Naive thymus-derived CD4-positive, alpha-beta T cell (primary cell): ENCODE results near the gene KRT32. TPM values are rescaled to one million over a fixed set of nuclear protein-coding genes. Genes with fewer than 3 reads are reported as not detected.

Source experiments
- ATAC-seq: fragments of 150-1000 bp; cut with Tn5 transposase; 2 replicates; pipeline ENCODE4 v1.10.0; 2021; ENCODE audit warnings: mild to moderate bottlenecking, moderate library complexity
- CTCF ChIA-PET: fragments of 350-600 bp; sonication (Branson Sonifier 250); formaldehyde crosslinking; loops from one replicate; lab custom pipeline; 2021; ENCODE audit warnings: antibody characterized with exemption; lab: Charles Lee
- POLR2A ChIA-PET: fragments of 350-600 bp; sonication (Branson Sonifier 250); formaldehyde crosslinking; loops from one replicate; lab custom pipeline; 2021; ENCODE audit warnings: antibody characterized with exemption, inconsistent platforms; lab: Charles Lee
- DNase-seq, 9 donors: peaks; one replicate each; pipeline versions ENCODE4 v3.0.0 to v3.0.0-alpha.2; 2020 to 2022; ENCODE audit warnings: mixed read lengths in 1 of 9
- H3K27ac ChIP-seq: one replicate; pipeline ENCODE4 v1.7.0; 2013; ENCODE audit warnings: mild to moderate bottlenecking, low read depth, low read length, moderate library complexity
- H3K27me3 ChIP-seq, 2 donors: one replicate each; pipeline ENCODE4 v1.7.0; 2013; ENCODE audit warnings: low read length in 2 of 2, mild to moderate bottlenecking in 2 of 2, moderate library complexity in 2 of 2; ENCODE audit not compliant: control insufficient read depth in 2 of 2, insufficient read depth in 2 of 2
- H3K36me3 ChIP-seq, 3 experiments: 1 replicate in 2 of 3; 2 replicates in 1 of 3; pipeline ENCODE4 v1.7.0; 2013; ENCODE audit warnings: low read length in 3 of 3, mild to moderate bottlenecking in 3 of 3, moderate library complexity in 1 of 3; ENCODE audit not compliant: insufficient read depth in 3 of 3, control insufficient read depth in 2 of 3
- H3K4me1 ChIP-seq, 2 donors: one replicate each; pipeline ENCODE4 v1.7.0; 2013; ENCODE audit warnings: low read length in 2 of 2, mild to moderate bottlenecking in 2 of 2, moderate library complexity in 1 of 2; ENCODE audit not compliant: control insufficient read depth in 2 of 2, insufficient read depth in 2 of 2
- H3K4me3 ChIP-seq: 2 replicates; pipeline ENCODE4 v1.7.0; 2013; ENCODE audit warnings: mild to moderate bottlenecking, low read length
- H3K9me3 ChIP-seq, 3 experiments: 1 replicate in 2 of 3; 2 replicates in 1 of 3; pipeline ENCODE4 v1.7.0; 2013; ENCODE audit warnings: low read length in 3 of 3; ENCODE audit not compliant: control insufficient read depth in 2 of 3
- H3K27ac Mint-ChIP-seq, 9 donors: one replicate each; pipeline ENCODE4 v1.8.0; 2020 to 2022; ENCODE audit warnings: mixed read lengths in 9 of 9, mild to moderate bottlenecking in 8 of 9, moderate library complexity in 5 of 9, inconsistent platforms in 2 of 9
- H3K27me3 Mint-ChIP-seq, 5 donors: one replicate each; pipeline ENCODE4 v1.8.0; 2021 to 2022; ENCODE audit warnings: mixed read lengths in 5 of 5, mild to moderate bottlenecking in 1 of 5
- H3K36me3 Mint-ChIP-seq, 5 donors: one replicate each; pipeline ENCODE4 v1.8.0; 2020 to 2022; ENCODE audit warnings: mixed read lengths in 5 of 5, mild to moderate bottlenecking in 3 of 5, inconsistent platforms in 1 of 5
- H3K4me1 Mint-ChIP-seq, 7 donors: one replicate each; pipeline ENCODE4 v1.8.0; 2020 to 2022; ENCODE audit warnings: mixed read lengths in 7 of 7, mild to moderate bottlenecking in 3 of 7, inconsistent platforms in 1 of 7
- H3K4me3 Mint-ChIP-seq, 10 donors: one replicate each; pipeline ENCODE4 v1.8.0; 2020 to 2022; ENCODE audit warnings: mild to moderate bottlenecking in 10 of 10, mixed read lengths in 10 of 10, moderate library complexity in 6 of 10, inconsistent platforms in 2 of 10
- H3K9me3 Mint-ChIP-seq, 11 donors: one replicate each; pipeline ENCODE4 v1.8.0; 2020 to 2022; ENCODE audit warnings: mixed read lengths in 11 of 11, mild to moderate bottlenecking in 4 of 11, inconsistent platforms in 1 of 11, moderate library complexity in 1 of 11
- intact Hi-C, 2 donors: fragments of 100-400 bp; cut with micrococcal nuclease; formaldehyde crosslinking; loops; one replicate each; pipeline ENCODE4 v1.15.1; 2023
- polyA plus RNA-seq, 2 donors: library from polyadenylated mRNA; unstranded; fragments of 300-500 nt; fragmentation: Illumina TruSeq; gene quantifications; one replicate each; pipeline ENCODE4 v1.2.3, GENCODE V29; 2021
- total RNA-seq, 6 experiments: library from RNA in 5 of 6; stranded (reverse) in 5 of 6; gene quantifications; 1 replicate in 5 of 6; 2 replicates in 1 of 6; pipeline ENCODE4 v1.2.3 and lab custom pipeline; 2021 to 2026

Gene KRT32
- total and polyA plus RNA-seq, 7 experiments from 2014 or later = not detected

DNA sequence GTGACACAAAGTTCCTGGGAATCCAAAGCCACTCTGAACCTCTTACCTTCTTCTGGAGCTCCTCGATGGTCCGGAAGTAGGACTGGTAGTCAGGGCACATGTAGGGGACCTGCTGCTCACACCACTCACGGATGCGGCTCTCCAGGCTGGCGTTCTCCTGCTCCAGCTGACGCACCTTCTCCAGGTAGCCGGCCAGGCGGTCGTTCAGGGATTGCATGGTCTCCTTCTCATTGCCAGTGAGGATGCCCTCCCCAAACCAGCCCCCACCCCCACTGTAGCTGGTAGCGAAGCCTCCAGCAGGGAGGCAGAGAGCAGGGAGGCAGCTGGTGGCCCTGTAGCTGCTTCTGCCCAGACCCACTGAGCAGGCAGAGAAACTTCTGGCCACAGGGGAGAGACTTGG is 13.4 kb upstream of the KRT32 start:
- ATAC-seq = no peak
- Mint-ChIP-seq H3K27ac (no peak overlapping the region), H3K4me3 (no peak overlapping the region), H3K4me1 (no peaks in the 10 kb centered on the region), H3K27me3 (peaks cover 0 to 2% (median 0%) of the 10 kb centered on the region in 5 donors), H3K36me3 (no peaks in the 10 kb centered on the region), H3K9me3 (peaks cover 0 to 1% (median 0%) of the 10 kb centered on the region in 11 donors)
- no peak overlapping the region for H3K4me3 ChIP-seq
- intact Hi-C loops = no loop called here
- DNase-seq = no peak
- no peaks in the 10 kb centered on the region for H3K4me1 ChIP-seq
- no peaks in the 10 kb centered on the region for H3K27me3 ChIP-seq
- ChIA-PET POLR2A (no interaction called here), CTCF (no interaction called here)
- no peaks in the 10 kb centered on the region for H3K36me3 ChIP-seq
- no peaks in the 10 kb centered on the region for H3K9me3 ChIP-seq
- no peak overlapping the region for H3K27ac ChIP-seq

DNA sequence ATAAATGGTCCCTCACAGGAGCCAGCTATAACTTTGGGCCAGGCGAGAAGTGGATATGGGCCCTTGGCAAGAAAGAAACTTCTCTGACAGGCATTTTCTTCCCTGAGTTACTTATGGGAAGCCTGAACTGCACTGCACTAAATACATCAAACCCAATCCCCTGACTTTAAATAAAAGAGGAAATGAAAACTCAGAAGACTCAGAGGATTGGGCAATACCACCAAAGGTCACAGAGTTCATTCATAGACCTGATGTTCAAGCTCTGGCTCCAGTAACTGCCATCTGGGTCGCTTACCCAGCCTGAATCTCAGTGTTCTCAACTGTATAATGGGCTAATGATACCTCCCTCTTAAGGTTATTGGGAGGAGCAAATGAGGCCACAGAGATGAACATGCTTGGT is 12.9 kb upstream of the KRT32 start:
- H3K36me3 ChIP-seq = no peaks in the 10 kb centered on the region
- CTCF ChIA-PET = no interaction called here
- no peak for DNase-seq
- POLR2A ChIA-PET = no interaction called here
- intact Hi-C loops = no loop called here
- no peak for ATAC-seq
- H3K27me3 ChIP-seq = no peaks in the 10 kb centered on the region
- Mint-ChIP-seq H3K4me1 (no peaks in the 10 kb centered on the region), H3K9me3 (peaks cover 0 to 1% (median 0%) of the 10 kb centered on the region in 11 donors), H3K27ac (peak overlapping the region in 2 of 9 donors; percentile 16 to 19), H3K4me3 (no peak overlapping the region), H3K27me3 (peaks cover 0 to 2% (median 0%) of the 10 kb centered on the region in 5 donors), H3K36me3 (no peaks in the 10 kb centered on the region)
- no peaks in the 10 kb centered on the region for H3K4me1 ChIP-seq
- H3K9me3 ChIP-seq = no peaks in the 10 kb centered on the region
- no peak overlapping the region for H3K4me3 ChIP-seq
- no peak overlapping the region for H3K27ac ChIP-seq

DNA sequence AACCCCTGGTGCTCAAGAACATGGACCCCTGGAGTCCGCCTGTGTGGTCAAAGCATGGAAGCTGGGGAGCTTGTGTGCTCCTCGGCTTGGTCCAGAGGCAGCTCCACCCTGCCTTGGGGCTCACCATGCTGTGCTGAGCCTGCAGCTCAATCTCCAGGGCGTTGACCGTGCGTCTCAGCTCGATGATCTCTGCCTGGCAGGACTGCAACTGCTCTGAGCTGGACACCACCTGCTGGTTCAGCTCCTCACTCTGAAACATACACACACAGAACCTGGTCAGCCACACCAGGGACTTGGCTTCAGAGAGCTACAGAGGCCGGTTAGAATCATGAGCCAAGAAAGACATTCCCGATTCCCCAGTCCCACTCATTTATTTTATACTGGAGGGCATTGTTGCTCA is 11.1 kb upstream of the KRT32 start:
- POLR2A ChIA-PET = no interaction called here
- no peak for ATAC-seq
- H3K4me1 Mint-ChIP-seq = no peaks in the 10 kb centered on the region
- H3K27ac ChIP-seq = no peak overlapping the region
- H3K4me3 ChIP-seq = no peak overlapping the region
- CTCF ChIA-PET = interaction anchor here (0.8 to 1.2 kb wide), 2 partner anchors 27 to 155 kb away, joined by 3 read pairs; partner anchors contain the start of gene KRT13
- H3K36me3 Mint-ChIP-seq = no peaks in the 10 kb centered on the region
- no peak for DNase-seq
- H3K9me3 Mint-ChIP-seq = peaks cover 0 to 6% (median 0%) of the 10 kb centered on the region in 11 donors
- no peaks in the 10 kb centered on the region for H3K9me3 ChIP-seq
- H3K27ac Mint-ChIP-seq = no peak overlapping the region
- no peaks in the 10 kb centered on the region for H3K36me3 ChIP-seq
- peaks cover 0 to 3% (median 0%) of the 10 kb centered on the region in 5 donors for H3K27me3 Mint-ChIP-seq
- no peaks in the 10 kb centered on the region for H3K4me1 ChIP-seq
- intact Hi-C loops = no loop called here
- H3K4me3 Mint-ChIP-seq = no peak overlapping the region
- H3K27me3 ChIP-seq = no peaks in the 10 kb centered on the region

DNA sequence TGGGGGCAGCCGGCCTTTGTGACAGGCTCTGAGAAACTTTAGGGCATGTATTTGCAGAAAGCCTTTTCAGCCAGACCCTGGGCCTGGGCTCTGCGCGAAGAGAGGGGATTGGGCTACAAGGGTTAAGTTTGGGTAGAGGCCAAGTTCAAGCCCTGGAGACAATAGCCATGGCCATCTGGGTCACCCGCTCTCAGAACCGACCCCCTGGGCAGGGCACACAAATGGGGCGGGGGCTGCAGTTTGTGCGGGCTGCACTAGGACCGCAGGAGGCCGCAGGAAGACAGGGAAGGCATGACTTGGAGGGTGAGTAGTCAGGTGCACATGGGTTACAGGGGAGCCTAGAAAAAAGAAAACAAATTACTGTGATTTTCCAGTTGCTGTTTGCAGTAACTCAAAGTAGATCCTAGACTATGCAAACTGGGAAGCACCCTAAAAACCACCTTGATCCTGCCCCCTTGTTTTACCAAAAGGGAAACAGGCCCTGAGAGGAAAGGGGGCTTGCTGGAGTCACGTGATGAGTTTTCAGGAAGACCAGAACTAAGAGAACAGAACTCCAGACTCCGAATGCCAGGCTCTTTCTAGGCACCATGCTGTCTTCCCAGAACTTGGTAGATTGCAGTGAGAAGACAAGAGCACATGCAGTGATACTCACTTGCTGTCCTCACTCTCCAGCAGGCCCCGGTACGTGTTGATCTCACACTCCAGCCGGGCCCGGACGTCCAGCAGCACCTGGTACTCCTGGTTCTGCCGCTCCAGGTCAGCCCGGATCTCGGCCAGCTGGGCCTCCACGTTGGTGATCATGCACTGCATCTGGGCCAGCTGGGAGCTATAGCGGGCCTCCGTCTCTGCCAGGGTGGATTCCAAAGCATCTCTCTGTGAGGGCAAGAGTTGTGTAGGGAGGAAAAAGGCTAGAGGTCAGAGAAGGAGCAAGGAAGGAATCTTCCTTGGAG is 10.0 kb upstream of the KRT32 start:
- Mint-ChIP-seq H3K27me3 (peaks cover 0 to 6% (median 0%) of the 10 kb centered on the region in 5 donors), H3K27ac (peak overlapping the region in 2 of 9 donors; percentile 6 to 28), H3K36me3 (peaks cover 0 to 3% (median 0%) of the 10 kb centered on the region in 5 donors), H3K9me3 (peaks cover 0 to 6% (median 0%) of the 10 kb centered on the region in 11 donors), H3K4me3 (no peak overlapping the region), H3K4me1 (no peaks in the 10 kb centered on the region)
- Histone ChIP-seq H3K36me3 (no peaks in the 10 kb centered on the region), H3K27me3 (no peaks in the 10 kb centered on the region), H3K4me3 (no peak overlapping the region), H3K4me1 (no peaks in the 10 kb centered on the region), H3K9me3 (no peaks in the 10 kb centered on the region), H3K27ac (no peak overlapping the region)
- DNase-seq = no peak
- ChIA-PET POLR2A (no interaction called here), CTCF (interaction anchor here (0.8 to 1.2 kb wide), 2 partner anchors 28 to 154 kb away, joined by 3 read pairs; partner anchors contain the start of gene KRT13)
- intact Hi-C loops = no loop called here
- ATAC-seq = no peak

DNA sequence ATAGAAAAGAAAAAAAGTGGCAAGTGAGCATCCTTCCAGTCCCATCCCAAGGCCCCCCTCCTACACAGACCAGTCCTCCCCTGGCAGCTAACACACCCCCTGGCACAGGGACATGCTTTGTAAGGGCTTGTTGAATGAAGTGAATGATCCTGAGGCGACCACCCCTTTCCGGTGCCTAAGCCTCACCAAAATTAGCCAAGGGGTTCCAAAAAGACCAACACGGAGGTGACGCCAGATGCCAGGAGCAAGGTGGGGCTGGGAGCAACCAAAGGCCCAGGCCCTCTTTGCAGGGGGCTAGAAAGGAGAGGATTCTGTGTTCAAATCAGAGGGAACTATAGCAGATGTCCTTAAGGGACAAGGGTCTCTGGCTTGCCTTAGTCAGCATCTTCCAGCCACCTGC is 8.2 kb upstream of the KRT32 start:
- H3K9me3 ChIP-seq = no peaks in the 10 kb centered on the region
- no peaks in the 10 kb centered on the region for H3K36me3 ChIP-seq
- Mint-ChIP-seq H3K36me3 (peaks cover 0 to 7% (median 0%) of the 10 kb centered on the region in 5 donors), H3K27ac (no peak overlapping the region), H3K9me3 (peaks cover 0 to 12% (median 6%) of the 10 kb centered on the region in 11 donors), H3K4me1 (no peaks in the 10 kb centered on the region), H3K4me3 (no peak overlapping the region), H3K27me3 (peaks cover 0 to 6% (median 0%) of the 10 kb centered on the region in 5 donors)
- ATAC-seq = no peak
- H3K4me3 ChIP-seq = no peak overlapping the region
- DNase-seq = no peak
- intact Hi-C loops = no loop called here
- H3K27me3 ChIP-seq = no peaks in the 10 kb centered on the region
- H3K4me1 ChIP-seq = no peaks in the 10 kb centered on the region
- H3K27ac ChIP-seq = no peak overlapping the region
- ChIA-PET CTCF (no interaction called here), POLR2A (no interaction called here)

DNA sequence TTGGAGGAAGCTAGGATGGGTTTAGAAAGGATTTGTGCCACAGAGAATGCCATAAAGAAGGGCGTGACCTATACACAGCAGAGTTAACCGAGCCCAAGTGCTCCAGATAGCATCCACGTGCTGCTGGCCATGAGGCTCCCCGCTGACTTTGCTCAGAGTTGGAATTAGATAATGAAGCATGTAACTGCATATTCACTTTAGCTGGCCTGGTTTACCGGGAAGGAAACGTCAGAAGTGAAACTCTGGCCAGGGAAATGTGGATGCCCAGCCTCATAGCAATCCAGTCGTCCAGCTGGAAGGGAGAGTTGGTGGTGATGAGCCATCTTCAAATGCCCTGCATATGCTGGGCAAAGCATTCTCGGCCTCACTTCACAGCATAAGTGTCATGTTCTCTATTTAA is 7.7 kb upstream of the KRT32 start:
- ChIA-PET POLR2A (no interaction called here), CTCF (no interaction called here)
- peaks cover 0 to 12% (median 6%) of the 10 kb centered on the region in 11 donors for H3K9me3 Mint-ChIP-seq
- no peak overlapping the region for H3K27ac Mint-ChIP-seq
- ATAC-seq (no peak), DNase-seq (no peak)
- H3K4me3 Mint-ChIP-seq = no peak overlapping the region
- no peaks in the 10 kb centered on the region for H3K27me3 ChIP-seq
- intact Hi-C loops = no loop called here
- peaks cover 0 to 6% (median 0%) of the 10 kb centered on the region in 5 donors for H3K27me3 Mint-ChIP-seq
- H3K36me3 Mint-ChIP-seq = peaks cover 0 to 7% (median 0%) of the 10 kb centered on the region in 5 donors
- H3K4me3 ChIP-seq = no peak overlapping the region
- H3K9me3 ChIP-seq = no peaks in the 10 kb centered on the region
- no peak overlapping the region for H3K27ac ChIP-seq
- H3K4me1 ChIP-seq = no peaks in the 10 kb centered on the region
- H3K4me1 Mint-ChIP-seq = no peaks in the 10 kb centered on the region
- no peaks in the 10 kb centered on the region for H3K36me3 ChIP-seq
